ENCODE data around the gene RHOH. TPM values are rescaled to one million over a fixed set of nuclear protein-coding genes. Genes with fewer than 3 reads are reported as not detected.
A peak's percentile ranks its signal among the peaks of the same experiment; 100 is the strongest.
"Not testable (repeated sequence)": the region's sequence is repeated elsewhere in the genome, so short reads cannot be mapped to it uniquely, and the experiment has no call there.

Gene RHOH, protein sequence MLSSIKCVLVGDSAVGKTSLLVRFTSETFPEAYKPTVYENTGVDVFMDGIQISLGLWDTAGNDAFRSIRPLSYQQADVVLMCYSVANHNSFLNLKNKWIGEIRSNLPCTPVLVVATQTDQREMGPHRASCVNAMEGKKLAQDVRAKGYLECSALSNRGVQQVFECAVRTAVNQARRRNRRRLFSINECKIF
- 1 to 10 TPM; 1.3 to 1.9 TPM for total RNA-seq

DNA sequence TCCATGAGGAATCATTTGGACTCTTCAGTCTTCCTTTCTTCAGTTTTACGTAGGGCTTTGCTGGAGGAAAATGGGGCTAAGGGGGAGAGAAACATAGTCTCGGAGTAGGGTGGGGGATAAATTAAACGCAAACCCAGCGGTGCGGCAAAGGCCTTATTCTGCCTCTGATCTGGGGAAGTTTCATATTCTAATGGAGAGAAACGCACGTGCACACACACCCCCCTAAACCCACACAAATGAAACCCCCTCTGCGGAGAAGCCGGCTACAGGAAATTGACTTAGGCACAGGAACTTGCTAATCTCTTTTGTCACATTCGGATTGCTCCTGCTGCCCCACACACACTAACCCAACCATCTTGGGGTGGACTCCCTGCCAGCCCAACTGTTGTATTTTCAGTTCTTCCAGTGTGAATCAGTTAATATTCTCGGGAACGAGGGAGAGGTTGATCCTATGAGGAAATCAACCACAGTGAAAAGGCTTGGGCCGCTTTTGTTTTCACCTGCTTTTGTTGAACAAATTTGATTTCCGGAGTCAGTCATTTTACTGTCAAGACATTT, at the start of gene RHOH:
TSS of gene RHOH (plus strand) at position 308 of the 558 bp plus-strand sequence. CDS start 46,356 bp downstream, outside the sequence.
- no peak for TF ChIP-seq POLR2AphosphoS5 (IDR thresholded peaks at IDR 0.05)
- no peak for TF ChIP-seq POLR2A (IDR thresholded peaks at IDR 0.05)
- TF ChIP-seq, protein P1, sequence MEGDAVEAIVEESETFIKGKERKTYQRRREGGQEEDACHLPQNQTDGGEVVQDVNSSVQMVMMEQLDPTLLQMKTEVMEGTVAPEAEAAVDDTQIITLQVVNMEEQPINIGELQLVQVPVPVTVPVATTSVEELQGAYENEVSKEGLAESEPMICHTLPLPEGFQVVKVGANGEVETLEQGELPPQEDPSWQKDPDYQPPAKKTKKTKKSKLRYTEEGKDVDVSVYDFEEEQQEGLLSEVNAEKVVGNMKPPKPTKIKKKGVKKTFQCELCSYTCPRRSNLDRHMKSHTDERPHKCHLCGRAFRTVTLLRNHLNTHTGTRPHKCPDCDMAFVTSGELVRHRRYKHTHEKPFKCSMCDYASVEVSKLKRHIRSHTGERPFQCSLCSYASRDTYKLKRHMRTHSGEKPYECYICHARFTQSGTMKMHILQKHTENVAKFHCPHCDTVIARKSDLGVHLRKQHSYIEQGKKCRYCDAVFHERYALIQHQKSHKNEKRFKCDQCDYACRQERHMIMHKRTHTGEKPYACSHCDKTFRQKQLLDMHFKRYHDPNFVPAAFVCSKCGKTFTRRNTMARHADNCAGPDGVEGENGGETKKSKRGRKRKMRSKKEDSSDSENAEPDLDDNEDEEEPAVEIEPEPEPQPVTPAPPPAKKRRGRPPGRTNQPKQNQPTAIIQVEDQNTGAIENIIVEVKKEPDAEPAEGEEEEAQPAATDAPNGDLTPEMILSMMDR (IDR thresholded peaks at IDR 0.05): no peak
- H3K27me3 ChIP-seq (replicated peaks; ENCODE audit: insufficient read depth): no peaks in the 10 kb centered on the region
- H3K4me1 ChIP-seq (replicated peaks): peaks cover 10% of the 10 kb centered on the region
- H3K27ac ChIP-seq: peak within 1 kb of the TSS in 1 of 2 donors; percentile 22
- intact Hi-C loops (cut with DNase I): no loop called here
- no peak for DNase-seq (ENCODE audit: low spot score)
- WGBS: 80% methylated on average over 14 of the region's 14 CpGs
- H3K9me3 ChIP-seq: no peaks in the 10 kb centered on the region
- no peaks in the 10 kb centered on the region for H3K36me3 ChIP-seq
- H3K4me3 ChIP-seq: no peak within 1 kb of the TSS

DNA sequence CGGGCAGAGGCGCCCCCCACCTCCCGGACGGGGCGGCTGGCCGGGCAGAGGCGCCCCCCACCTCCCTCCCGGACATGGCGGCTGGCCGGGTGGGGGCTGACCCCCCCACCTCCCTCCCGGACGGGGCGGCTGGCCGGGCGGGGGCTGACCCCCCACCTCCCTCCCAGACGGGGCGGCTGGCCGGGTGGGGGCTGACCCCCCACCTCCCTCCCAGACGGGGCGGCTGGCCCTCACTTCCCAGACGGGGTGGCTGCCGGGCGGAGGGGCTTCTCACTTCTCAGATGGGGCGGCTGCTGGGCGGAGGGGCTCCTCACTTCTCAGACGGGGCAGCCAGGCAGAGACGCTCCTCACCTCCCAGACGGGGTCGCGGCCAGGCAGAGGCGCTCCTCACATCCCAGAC, 49.3 kb upstream of the RHOH start:
- H3K9me3 ChIP-seq; H3K4me1 ChIP-seq (replicated peaks); H3K27me3 ChIP-seq (replicated peaks; ENCODE audit: insufficient read depth); H3K36me3 ChIP-seq; H3K27ac ChIP-seq; intact Hi-C loops (cut with DNase I); H3K4me3 ChIP-seq; DNase-seq (ENCODE audit: low spot score): not testable (repeated sequence)
- WGBS: 100% methylated on average over 8 of the region's 31 CpGs

DNA sequence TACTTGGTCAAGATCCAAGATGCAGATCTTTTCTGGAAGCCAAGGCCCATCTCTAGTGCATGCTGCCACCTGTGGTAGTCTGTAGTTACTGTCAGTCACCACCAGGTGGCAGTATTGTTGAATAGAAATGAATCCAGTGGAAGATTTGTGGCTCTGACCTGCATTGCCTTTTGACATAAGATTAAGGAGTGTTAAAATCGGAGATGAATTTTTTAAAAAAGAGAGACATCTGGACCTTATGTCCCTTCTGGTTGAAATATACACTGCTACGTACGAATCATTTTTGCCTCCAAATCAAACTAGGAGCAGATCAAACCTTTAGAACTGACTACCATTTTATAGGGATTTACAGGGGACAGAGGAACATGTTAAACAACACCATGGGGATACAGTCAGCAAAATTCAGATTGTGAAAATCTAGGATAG, 46.9 kb upstream of the RHOH start:
- intact Hi-C loops (cut with DNase I): loop anchor here (5.0 kb wide), 1 partner anchor 157 kb away; no protein-coding TSS in a partner anchor
- no peaks in the 10 kb centered on the region for H3K27me3 ChIP-seq (replicated peaks; ENCODE audit: insufficient read depth)
- TF ChIP-seq POLR2A (IDR thresholded peaks at IDR 0.05): no peak
- peak; percentile 55 for TF ChIP-seq POLR2AphosphoS5 (IDR thresholded peaks at IDR 0.05)
- TF ChIP-seq, protein P1 (IDR thresholded peaks at IDR 0.05): peak; percentile 82 to 98 (median 93)
- H3K9me3 ChIP-seq: no peaks in the 10 kb centered on the region
- 90% methylated on average over 3 of the region's 3 CpGs for WGBS
- H3K36me3 ChIP-seq: no peaks in the 10 kb centered on the region
- no peak overlapping the region for H3K27ac ChIP-seq
- no peaks in the 10 kb centered on the region for H3K4me1 ChIP-seq (replicated peaks)
- no peak overlapping the region for H3K4me3 ChIP-seq
- DNase-seq (ENCODE audit: low spot score): peak; percentile 78

DNA sequence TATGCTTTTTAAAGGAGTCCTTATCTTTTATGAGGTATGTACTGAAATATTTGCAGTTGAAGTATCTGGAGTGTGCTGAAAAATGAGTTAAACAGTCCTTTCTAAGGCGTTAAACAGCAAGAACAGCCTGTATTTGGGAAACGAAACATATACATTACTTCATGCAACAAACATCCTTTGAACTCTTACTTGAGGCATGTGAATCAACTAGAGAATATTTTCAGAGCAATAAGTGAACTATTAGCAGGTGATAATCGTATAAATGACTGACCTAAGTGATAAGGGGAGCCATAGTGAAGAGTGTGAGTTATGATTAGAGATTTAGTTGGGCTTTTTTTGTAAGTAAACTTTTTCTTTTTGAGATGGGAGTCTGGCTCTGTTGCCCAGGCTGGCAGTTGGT, 45.9 kb upstream of the RHOH start:
- no peak for DNase-seq (ENCODE audit: low spot score)
- intact Hi-C loops (cut with DNase I): loop anchor here (5.0 kb wide), 1 partner anchor 156 kb away; no protein-coding TSS in a partner anchor
- no peak for TF ChIP-seq POLR2AphosphoS5 (IDR thresholded peaks at IDR 0.05)
- TF ChIP-seq, protein P1 (IDR thresholded peaks at IDR 0.05): no peak
- TF ChIP-seq POLR2A (IDR thresholded peaks at IDR 0.05): no peak
- Histone ChIP-seq H3K4me1 (replicated peaks) (no peaks in the 10 kb centered on the region), H3K4me3 (no peak overlapping the region), H3K27me3 (replicated peaks; ENCODE audit: insufficient read depth) (no peaks in the 10 kb centered on the region), H3K27ac (no peak overlapping the region), H3K9me3 (no peaks in the 10 kb centered on the region), H3K36me3 (no peaks in the 10 kb centered on the region)
- WGBS: 83% methylated on average over 3 of the region's 3 CpGs

DNA sequence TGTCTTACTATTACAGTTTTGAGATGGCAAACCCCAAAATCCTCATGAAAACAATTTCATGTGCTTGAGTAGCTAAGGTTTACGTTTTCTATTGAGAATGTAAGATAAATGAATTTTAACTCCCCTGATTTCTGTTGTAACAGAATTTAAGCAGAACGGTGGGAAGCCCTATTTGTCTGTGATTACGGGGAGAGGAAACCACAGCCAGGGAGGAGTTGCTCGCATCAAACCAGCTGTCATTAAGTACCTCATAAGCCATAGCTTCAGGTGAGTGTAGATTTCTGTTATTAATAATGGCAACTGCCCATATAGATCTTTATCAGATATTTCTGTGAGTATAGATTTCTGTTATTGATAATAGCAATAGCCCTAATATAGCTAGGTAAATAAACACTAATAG, 44.2 kb upstream of the RHOH start:
- DNase-seq (ENCODE audit: low spot score): no peak
- no peak overlapping the region for H3K27ac ChIP-seq
- H3K36me3 ChIP-seq: no peaks in the 10 kb centered on the region
- no peak overlapping the region for H3K4me3 ChIP-seq
- no peaks in the 10 kb centered on the region for H3K9me3 ChIP-seq
- H3K27me3 ChIP-seq (replicated peaks; ENCODE audit: insufficient read depth): no peaks in the 10 kb centered on the region
- TF ChIP-seq, protein P1 (IDR thresholded peaks at IDR 0.05): no peak
- TF ChIP-seq POLR2A (IDR thresholded peaks at IDR 0.05): no peak
- TF ChIP-seq POLR2AphosphoS5 (IDR thresholded peaks at IDR 0.05): no peak
- WGBS: 87% methylated on average over 4 of the region's 4 CpGs
- H3K4me1 ChIP-seq (replicated peaks): no peaks in the 10 kb centered on the region
- intact Hi-C loops (cut with DNase I): loop anchor here (5.0 kb wide), 1 partner anchor 155 kb away; no protein-coding TSS in a partner anchor
